T47D (cell line): Measurements from ENCODE around the gene HESX1.

Experiments used
- DNase-seq, 2 experiments: peaks; one replicate each; pipeline versions ENCODE4 v3.0.0 to v3.0.0-alpha.2; 2011 to 2012; ENCODE audit warnings: low read depth in 1 of 2, low spot score in 1 of 2
- JUND ChIP-seq: IDR thresholded peaks from 2 replicates; pipeline ENCODE4 v1.6.1; 2012; ENCODE audit warnings: low read depth
- in situ Hi-C: cut with HindIII; loops from 2 replicates; pipeline ENCODE4 v1.10.0; 2016; ENCODE audit warnings: low sequenced_read_pairs, low pct_unique_long_range_greater_than_20kb

The HESX1 gene

DNA sequence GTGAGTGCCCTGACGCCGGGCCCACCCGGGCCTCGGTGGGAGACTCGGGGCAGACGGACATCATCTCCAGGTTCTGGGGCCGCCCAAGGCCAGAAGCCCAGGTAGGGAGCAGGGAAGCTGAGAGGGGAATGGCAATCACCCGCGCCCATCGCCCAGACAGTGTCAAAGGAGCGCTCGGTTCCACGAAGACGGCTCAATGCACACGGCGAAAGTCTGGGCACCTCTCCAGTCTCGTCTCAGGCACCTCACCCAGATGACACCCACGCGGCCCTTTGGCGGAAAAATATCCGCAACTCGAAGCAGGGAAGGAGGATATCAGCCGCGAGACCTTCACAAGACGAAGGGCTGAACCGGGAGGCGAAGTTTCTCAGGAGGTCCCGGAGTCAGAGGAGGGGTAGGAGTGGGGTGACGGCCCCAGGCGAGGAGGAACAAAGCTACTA is 35.5 kb downstream of the HESX1 start:
- in situ Hi-C loops = no loop called here
- TF ChIP-seq JUND = no peak
- DNase-seq = no peak

DNA sequence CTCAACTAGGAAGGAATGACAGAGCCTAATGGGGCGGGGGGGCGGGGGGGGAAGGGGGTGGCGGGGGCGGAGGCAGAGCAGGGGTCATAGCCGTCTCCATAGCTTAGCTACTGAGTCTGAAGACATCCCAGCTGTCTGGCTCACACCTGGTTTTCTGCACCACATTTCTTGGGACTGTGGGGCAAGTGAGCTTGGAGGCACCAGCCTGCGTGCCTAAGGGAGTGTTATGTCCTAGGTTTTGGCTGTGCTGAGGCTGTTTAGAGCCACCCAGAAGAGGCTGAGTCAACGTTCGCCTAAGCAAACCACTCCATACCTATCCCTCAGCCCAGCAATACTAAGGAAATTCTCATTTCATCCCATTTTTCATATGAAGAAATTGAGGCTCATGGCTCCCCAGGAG is 36.0 kb downstream of the HESX1 start:
- DNase-seq = no peak
- in situ Hi-C loops = no loop called here
- no peak for TF ChIP-seq JUND

DNA sequence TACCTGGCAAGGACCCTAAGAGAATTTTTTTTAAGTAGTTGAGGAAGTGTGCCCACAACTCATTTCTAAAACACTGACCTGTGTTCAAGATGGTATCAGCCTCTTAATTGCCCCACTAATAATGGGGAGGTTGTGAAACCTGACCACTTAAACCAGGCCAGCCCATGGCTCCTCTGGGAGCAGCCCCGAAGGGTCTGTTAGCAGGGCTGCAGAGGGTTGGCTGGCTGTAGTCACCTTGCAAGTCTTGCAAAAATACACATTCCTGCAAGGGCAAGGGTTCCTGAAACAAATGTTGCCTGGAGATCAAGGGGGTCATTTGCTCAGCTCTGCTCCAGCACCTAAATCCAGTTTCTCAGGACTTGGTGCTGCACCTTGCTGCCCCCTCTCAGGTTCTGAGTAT is 37.9 kb downstream of the HESX1 start:
- in situ Hi-C loops = no loop called here
- no peak for DNase-seq
- TF ChIP-seq JUND = no peak

DNA sequence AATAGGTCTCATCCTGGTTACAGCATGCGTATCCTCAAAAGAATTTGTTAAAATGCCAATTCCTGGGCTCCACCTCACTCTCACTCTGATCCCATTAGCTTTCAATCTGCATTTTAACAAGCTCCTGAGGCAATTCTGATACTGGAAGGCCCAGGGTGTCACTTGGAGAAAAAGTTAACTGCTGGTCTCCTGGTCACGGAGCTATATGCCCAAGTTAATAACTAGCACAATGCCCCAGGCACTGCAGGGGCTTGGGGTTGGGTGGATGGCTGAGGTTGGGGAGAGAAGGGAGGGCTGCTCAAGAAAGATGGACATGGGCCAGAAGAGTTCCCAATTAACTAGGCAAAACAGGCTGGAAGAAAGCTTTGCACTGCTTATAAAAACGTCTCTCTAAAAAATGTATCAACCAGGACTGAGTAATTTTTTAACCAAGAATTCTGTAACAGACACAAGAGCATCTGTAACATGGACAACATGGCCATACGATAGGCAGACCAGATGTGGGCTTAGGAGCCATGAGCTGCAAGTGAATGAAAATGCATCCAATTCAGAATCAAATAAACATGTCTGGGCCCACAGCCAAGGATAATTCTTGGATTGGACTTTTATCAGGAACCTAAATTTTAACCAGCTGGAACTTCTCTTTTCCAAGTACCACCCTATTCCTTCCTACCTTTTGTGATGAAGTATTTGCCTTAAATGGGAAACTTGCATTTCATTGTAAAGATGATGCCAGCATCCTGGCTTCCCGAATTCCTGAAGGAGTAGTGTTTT is 38.8 kb downstream of the HESX1 start:
- no peak for TF ChIP-seq JUND
- no peak for DNase-seq
- in situ Hi-C loops = no loop called here

DNA sequence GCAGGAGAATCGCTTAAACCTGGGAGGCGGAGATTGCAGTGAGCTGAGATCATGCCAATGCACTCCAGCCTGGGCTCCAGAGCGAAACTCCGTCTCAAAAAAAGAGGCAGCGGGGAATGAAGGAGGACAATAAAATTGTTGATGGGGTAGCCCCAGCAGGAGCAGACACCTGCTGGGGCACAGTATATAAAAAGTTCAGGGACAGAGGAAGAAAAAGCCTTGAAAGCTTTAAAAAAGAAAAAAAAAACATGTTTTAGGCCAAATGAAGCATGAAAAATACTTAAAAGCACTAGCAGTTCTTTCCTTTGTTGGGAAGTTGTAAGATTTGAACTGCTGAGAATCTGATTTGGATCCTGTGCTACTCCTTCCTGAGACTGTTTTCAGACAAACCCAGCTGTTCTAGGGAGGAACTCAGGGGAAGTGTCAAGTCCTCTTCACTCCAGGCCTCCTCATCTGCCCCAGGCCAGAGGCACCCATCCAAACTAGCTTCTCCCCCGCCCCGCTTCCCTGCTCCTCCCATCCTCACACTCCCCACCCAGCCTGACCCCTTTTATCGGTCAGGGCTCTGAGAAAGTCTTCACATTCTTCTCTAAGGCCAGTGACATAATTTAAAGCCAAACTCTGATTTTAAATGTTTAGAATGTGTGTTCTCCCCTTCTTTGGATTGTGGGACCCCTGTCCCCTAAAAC is 39.6 kb downstream of the HESX1 start:
- DNase-seq = no peak
- TF ChIP-seq JUND = no peak
- in situ Hi-C loops = no loop called here

DNA sequence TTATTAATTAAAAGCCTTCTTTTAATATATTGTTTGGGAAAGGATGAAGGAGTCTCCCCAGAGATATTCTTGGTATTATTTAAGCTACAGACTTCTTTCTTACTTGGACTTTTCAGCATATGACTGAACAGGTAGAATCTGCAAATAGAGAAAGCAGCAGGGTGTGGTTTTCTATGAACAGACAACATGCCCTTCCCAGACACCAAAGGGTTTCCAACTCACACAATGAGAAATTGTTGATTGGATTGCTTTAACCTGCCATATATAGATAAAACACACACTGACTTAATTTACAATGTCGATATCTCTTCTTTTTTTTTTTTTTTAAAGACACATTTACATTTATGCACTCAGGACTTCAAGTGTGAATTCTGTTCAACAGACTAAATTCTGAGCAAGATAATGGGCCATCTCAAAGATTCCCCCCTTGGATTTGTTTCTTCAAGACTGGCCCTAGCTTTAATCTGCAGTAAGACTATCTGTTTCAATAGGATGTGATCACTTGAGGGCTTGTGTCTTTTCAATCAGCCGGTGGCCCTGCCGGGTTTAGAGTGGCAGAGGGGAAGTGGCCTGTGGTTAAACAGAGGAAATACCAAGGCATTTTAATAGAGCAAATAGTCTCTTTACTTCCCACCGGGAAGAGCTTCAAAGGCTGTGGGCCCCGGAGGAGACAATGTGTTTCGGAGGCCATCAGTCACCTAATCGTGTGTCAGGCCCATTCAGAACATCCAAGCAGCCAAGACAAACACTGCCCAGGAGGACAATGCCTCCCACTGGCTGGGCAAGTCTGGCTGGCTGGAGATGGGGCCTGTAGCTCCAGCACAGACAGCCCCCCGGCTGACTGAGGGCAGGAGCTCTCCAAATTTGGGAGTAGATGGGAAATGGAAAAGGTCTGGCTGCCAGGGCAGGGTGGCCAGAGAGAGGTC is 40.7 kb downstream of the HESX1 start:
- TF ChIP-seq JUND = no peak
- in situ Hi-C loops = no loop called here
- no peak for DNase-seq

DNA sequence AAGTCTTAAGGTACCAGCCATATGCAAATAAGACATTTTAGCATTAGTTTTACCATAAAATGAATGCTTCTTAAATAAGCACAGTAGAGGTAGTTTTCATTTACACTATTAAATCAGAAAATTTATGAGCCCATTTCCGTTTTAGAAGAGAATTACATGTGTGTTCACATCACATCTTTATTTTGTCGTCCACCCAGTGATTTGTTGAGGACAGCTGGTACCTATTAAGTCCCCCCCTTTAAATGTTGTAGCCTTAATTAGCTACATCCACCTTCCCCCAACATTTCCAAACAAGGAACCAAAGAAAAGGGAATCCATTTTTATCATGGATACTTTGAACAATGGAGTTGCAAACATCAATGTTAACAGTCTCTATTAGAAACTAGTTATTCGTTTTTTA is 41.5 kb downstream of the HESX1 start:
- no peak for DNase-seq
- no peak for TF ChIP-seq JUND
- in situ Hi-C loops = no loop called here

DNA sequence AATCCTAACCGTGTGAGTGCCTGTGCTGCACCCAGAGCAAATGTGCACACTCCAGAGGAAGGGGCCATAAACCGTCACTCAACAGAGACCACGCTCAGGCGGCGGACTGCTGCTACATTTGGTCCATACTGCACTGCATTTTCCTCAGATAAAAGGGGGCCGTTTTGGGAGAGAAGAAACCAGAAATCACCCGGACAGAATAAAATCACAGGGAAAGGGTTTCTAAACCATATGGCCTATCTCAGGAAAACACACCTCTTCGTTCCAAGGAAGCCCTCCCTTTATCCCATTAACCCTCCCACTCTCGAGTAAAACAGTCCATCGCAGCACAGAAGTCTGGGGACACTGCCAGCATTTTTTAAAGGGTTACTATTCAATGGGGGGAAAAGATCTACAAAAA is 42.2 kb downstream of the HESX1 start:
- no peak for TF ChIP-seq JUND
- in situ Hi-C loops = no loop called here
- DNase-seq = no peak

DNA sequence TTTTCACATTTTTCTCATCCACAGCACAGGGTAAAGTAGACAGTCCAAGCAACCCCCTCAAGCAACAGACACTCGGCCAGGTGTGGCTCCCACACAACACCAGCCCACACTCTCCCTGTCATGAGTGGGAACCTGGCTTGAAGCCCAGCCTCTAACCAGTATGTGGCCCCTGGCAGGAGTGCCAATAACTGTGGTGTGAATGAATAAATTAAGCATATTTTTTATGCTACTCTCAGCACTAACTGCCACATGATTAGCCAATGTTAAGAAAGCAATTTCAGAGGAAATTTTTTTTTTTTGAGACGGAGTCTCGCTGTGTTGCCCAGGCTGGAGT is 44.5 kb downstream of the HESX1 start:
- in situ Hi-C loops = no loop called here
- TF ChIP-seq JUND = no peak
- no peak for DNase-seq

DNA sequence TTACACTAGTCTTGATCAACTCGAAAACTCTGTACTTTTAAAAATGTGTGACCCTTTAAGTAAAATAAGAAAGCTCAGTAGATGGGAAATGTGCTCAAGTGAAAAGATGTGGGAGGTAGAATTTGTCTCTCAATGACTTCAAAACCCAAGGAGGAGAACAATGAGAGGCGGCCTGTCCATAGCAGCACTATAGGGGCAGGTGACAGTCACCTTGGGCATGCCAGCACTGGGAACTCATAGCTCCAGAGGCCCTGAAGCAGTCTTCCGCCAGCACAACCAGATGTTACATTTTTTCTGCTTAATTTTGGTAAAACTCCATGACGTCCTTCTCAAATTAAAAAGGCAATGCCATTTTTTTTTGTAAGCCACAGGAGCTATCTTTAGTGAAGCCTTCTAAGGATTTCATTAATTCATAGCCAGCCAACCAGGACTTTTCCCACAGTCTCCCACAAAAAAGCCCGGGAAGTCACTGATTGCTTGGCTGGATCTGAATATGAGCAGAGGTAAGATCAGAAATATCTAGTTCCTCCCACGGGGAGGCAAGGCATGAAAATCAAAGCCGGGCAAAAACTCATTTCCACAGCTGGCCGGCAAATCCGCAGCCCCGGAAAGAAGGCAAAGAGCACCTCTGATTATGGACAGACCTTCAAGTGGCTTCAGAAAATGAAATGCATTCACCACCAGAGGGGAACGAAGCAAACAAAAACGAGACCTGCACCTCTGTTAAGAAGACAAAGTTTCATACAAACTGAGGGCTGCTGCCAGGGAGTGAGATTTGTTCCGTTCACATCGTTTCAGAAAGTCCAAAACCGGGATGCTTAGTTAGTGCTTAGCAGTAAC is 45.1 kb downstream of the HESX1 start:
- no peak for DNase-seq
- in situ Hi-C loops = no loop called here
- no peak for TF ChIP-seq JUND

DNA sequence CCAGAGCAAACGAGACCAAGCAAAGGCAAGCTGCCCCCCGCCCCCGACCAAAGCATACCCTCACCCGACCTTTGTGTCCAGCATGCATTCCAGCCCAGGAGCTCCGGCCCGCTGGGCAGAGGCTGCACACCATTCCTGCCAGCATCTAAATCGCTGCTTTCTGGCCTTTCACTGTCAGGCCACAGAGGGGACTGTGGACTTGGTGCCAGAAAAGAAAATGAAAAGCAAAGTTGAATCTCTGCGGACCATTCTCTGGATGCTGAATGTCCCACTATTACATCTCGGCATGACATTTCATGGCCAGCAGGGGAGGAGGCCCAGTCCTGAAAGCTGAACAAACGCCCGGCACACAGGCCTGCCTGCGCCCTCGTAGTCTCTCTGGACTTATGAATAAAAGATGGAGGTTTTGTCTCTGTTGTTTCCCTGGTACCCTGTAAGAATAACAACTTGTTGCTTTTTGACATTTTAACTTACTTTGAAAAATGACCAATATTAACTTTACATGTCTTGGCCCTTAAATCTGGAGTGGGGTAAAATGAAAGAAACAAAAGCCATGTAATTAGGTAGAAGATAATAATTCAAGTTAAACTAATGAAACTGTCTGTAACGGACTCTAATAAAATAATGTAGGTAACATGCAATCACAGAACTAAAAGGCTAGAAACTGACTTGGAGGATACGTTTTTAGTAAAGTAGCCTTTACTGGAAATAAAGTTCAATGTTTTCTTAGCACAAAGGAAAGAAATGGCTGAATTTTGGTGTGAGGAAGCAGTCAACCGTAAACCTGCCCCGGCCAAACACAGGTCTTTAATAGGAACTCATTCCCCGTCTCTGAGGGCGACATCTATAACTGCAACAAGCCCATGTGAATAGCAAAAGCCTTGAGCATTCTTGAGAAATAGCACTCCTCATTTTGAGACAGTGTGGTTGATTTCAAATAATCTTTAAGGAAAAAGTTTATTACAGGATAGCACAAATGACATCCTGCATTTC is 47.3 kb downstream of the HESX1 start:
- in situ Hi-C loops = no loop called here
- DNase-seq = no peak
- TF ChIP-seq JUND = no peak
